Hepatic stellate cell (primary cell): ENCODE data around the gene SCAPER.
A peak's percentile ranks its signal among the peaks of the same experiment; 100 is the strongest.
"Not testable (repeated sequence)": the region's sequence is repeated elsewhere in the genome, so short reads cannot be mapped to it uniquely, and the experiment has no call there.

ENCODE experiments used
- DNase-seq: peaks from one replicate; pipeline ENCODE4 v3.0.0; 2011; ENCODE audit warnings: low spot score

The SCAPER gene

DNA sequence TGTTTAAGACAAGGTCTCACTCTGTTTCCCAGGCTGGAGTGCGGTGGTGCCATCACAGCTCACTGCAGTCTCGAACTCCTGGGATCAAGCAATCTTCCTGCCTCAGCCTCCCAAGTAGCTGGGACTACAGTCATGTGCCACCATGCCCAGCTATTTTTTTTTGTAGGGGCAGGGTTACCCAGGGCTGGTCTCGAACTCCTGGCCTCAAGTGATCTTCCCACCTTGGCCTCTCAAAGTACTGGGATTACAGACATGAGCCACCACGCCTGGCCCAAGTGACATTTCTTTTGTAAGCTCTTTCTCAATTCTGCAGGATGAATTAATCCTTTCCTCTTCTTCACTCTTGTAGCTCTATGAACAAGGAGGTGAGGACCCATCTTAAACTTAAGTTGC lies 592.0 kb downstream of the SCAPER start:
- not testable (repeated sequence) for DNase-seq

DNA sequence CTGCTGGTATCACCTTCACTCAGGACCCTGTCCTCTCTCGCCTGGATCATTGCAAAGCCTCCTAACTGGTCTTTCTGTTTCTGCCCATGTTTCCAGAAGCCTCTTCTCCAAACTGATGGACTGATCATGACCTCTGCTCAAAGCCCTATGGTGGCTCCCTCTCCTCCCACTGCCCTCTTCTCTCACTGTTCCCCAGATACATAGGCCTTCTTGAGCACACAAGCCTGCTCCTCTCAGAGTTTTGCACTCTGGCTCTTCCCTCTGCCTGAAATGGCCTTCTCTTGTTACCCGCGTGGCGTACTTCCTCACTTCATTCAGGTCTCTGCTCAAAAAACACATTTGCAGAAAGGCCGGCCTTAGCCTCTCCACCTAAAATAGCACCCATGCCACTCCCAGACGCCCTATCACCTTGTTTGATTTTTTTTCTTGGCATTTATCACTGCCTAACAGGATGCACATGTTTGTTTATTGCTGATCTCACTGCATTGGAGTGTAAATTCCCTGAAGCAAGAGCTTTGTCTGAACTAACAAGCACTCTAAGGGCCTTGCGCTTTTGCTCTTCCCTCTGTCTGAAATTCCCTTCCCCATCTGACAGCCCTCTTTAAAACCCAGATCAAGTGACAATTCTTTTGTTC lies 592.5 kb downstream of the SCAPER start:
- DNase-seq, result no peak

DNA sequence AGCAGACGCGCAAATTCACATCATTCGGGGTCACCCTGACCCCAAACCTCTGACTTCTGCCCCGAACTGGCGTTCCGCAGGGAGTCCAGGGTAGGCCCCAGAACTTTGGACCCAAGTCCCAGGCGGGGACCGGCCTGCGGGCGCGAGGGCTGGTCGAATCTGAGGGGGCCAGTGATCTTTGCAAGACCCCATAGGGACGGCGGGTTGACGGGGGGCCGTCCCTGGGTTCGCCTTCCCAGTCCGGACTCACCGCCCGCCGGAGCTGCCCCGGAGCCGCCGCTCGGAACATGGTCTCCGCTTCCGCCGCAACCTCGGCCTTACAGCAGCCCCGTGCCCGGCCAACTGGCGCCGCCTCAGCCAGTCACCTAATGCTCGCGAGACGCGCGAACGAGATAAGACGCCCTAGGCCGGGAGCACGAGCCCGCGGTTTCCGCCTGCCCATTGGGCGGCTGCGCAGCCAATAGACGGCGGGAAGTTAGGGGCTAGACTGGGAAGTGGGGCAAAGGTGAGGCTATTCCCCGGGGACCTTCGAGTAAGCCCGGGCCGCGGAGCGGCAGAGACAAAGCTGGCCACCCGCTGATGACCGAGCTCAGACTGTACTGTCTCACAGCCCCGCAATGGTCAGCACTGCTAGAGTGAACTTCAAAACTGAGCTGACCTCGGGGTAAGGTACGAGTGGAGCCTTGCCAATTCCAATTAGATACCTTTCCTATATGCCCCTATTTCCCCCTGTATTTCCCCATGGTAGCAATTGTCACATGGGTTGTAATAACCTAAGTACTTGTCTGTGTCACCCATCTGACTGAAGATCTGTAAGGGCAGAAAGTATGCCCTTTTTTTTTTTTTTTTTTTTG lies 593.8 kb downstream of the SCAPER start, which contains the start of gene ETFA:
Gene ETFA, minus strand, starts transcription at position 370 of the 854 bp plus-strand sequence. Its CDS starts 81 bp downstream, at position 289.
- DNase-seq, result peak; percentile 99

DNA sequence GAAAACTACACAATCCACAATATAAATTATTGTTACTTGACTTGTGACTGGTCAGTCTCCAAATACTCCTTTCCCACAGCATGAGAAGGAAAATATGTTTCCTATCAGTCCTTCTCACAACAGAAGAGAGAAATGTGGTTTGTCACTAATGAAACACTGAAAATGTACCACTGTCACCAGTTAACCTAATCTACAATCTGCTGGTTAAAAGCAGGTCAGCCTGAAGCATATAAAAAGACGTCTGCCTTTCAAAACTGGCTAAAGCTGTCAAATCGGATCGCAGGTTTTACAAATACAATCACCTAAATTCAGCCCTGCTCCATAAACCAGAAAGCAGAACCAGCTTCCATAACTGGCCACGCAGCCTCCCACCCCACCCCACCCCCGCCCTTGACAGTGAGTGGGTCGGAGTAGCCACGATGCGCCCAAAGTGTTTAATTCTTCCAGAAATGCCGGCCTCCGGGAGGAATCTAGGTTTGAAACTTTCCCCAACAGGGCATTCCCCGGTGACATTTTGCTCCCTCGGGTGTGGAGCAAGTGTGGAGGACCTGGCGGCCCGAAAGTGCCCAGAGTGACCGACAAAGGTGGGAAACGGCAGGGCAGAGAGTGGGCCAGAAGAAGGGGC lies 594.6 kb downstream of the SCAPER start:
- peak; percentile 40 for DNase-seq

DNA sequence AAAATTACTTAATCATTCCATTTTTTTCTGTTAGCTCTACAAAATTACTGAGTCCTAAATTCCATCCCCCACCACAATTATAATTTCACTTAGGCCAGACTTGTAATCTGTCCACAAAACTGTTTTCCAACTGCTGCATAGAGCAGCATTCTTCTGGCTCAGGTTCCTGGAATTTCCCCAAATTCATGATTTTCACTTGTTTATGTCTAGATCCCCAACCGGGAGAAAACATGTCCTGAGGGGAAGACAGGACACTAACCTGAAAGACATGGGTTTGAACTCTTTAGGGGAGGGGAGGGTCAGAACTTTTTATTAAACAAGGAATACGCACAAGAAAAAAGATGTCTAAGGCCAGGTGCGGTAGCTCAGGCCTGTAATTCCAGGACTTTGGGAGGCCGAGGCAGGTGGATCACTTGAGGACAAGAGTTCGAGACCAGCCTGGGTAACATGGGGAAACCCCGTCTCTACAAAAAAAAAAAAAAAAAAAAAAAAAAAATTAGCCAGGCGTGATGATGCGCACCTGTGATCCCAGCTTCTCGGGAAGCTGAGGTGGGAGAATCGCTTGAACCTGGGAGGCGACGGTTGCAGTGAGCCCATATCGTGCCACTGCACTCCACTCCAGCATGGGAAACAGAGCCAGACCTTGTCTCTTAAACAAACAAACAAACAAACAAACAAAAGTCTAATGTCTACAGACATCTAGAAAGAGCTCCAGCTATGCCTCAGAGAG lies 595.4 kb downstream of the SCAPER start:
- DNase-seq, result no peak

DNA sequence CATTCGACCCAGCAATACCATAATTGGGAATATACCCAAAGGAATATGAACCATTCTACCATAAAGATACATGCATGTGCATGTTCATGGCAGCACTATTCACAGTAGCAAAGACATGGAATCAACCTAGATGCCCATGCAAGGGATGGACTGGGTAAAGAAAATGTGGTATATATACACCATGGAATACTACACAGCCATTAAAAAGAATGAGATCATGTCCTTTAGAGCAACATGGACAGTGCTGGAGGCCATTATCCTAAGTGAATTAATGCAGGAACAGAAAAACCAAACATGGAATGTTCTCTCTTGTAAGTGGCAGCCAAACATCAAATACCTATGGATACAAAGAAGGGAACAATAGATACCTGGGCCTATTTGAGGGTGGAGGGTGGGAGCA lies 601.2 kb downstream of the SCAPER start:
- no peak for DNase-seq

DNA sequence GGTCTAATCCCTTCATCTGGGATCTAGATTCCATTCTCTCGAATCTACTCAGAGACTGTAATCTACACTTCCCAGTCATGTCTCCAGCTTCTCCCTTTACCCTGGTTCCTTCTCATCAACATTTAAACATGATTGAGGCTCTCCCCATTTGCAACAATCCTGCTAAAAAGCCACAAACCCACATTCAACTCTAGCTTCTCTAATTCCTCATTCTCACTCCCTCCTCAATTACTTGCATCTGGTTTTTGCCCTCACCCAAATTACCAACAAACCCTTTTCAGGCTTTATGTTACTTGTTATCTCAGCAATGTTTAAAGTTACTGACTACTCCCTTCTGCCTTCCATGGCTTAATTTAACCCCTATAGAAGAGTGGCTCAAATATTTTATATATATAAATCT lies 605.4 kb downstream of the SCAPER start:
- no peak for DNase-seq

DNA sequence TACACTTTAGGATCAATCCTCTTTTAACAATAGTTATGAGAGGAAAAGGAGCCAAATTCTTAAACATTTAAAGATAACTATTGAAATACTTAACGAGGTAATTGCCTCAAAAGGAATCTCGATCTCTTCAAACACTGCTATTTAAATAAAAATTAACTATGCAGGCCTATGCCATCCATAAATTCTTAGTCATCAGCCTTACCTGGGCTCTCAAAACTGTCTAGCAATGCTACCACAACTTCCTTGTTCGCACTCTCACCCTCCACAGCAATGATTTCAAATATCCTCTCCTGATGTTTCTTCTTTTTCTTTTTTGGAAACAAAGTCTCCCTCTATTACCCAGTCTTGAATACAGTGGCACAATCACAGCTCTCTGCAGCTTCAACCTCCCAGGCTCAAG lies 606.2 kb downstream of the SCAPER start:
- no peak for DNase-seq

DNA sequence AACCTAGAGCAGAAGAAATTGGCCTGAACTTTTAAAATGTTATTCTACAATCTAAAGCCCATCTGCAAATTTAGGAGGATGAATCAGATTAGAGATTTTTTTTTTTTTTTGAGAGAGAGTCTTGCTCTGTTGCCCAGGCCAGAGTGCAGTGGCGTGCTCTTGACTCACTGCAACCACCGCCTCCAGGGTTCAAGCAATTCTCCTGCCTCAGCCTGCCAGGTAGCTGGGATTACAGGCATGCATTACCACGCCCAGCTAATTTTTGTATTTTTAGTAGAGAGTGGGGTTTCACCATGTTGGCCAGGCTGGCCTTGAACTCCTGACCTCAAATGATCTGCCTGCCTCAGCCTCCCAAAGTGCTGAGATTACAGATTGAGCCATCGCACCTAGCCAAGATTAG lies 607.2 kb downstream of the SCAPER start:
- DNase-seq, result not testable (repeated sequence)
